GM21786 (cell line): ENCODE data around the gene TUFM.
"Not testable (repeated sequence)": the region's sequence is repeated elsewhere in the genome, so short reads cannot be mapped to it uniquely, and the experiment has no call there.

Source experiments
- ATAC-seq: cut with Tn5 transposase; IDR thresholded peaks from one replicate; pipeline ENCODE4 v1.9.1; 2021; ENCODE audit not compliant: unreplicated experiment

TUFM gene

GRCh38 chr16:28846080-28846932 lies at the start of gene TUFM:
TSS of gene TUFM (minus strand) at chr16:28846348. CDS start at chr16:28846269, 79 bp downstream.
- ATAC-seq, result peak; percentile 88

- ATAC-seq, result no peak
Measured at GRCh38 chr16:28895609-28896008, 49.5 kb upstream of the TUFM start.

GRCh38 chr16:28893291-28893690 lies 47.1 kb upstream of the TUFM start:
- ATAC-seq, result no peak

GRCh38 chr16:28891964-28892890 lies 46.1 kb upstream of the TUFM start:
- ATAC-seq, result no peak

- not testable (repeated sequence) for ATAC-seq
Measured at GRCh38 chr16:28890355-28890754, 44.2 kb upstream of the TUFM start.

GRCh38 chr16:28886945-28887344 lies 40.8 kb upstream of the TUFM start:
- no peak for ATAC-seq

- ATAC-seq, result no peak
Measured at GRCh38 chr16:28884045-28884444, 37.9 kb upstream of the TUFM start.

- no peak for ATAC-seq
Measured at GRCh38 chr16:28883221-28883996, 37.3 kb upstream of the TUFM start.

GRCh38 chr16:28882551-28883160 lies 36.5 kb upstream of the TUFM start:
- ATAC-seq, result no peak

- ATAC-seq, result not testable (repeated sequence)
Measured at GRCh38 chr16:28881565-28881964, 35.4 kb upstream of the TUFM start.

GRCh38 chr16:28880955-28881354 lies 34.8 kb upstream of the TUFM start:
- no peak for ATAC-seq

GRCh38 chr16:28880589-28880915 lies 34.4 kb upstream of the TUFM start:
- ATAC-seq, result no peak

GRCh38 chr16:28879841-28880588 lies 33.9 kb upstream of the TUFM start:
- peak; percentile 80 for ATAC-seq

- ATAC-seq, result peak; percentile 36
Measured at GRCh38 chr16:28879261-28879840, 33.2 kb upstream of the TUFM start.

GRCh38 chr16:28878083-28878926 lies 32.2 kb upstream of the TUFM start, which contains the start of gene ATP2A1:
TSS of gene ATP2A1 (plus strand) at chr16:28878488. CDS start at chr16:28878672, 184 bp downstream.
- ATAC-seq, result no peak

GRCh38 chr16:28877655-28878000 lies 31.5 kb upstream of the TUFM start:
- no peak for ATAC-seq

GRCh38 chr16:28876973-28877654 lies 31.0 kb upstream of the TUFM start:
- ATAC-seq, result no peak

- ATAC-seq, result no peak
Measured at GRCh38 chr16:28876019-28876659, 30.0 kb upstream of the TUFM start.
